ENCODE measurements around the gene ITPKB. TPM values are rescaled to one million over a fixed set of nuclear protein-coding genes. Genes with fewer than 3 reads are reported as not detected.

Gene ITPKB
- total and polyA plus RNA-seq, 9 donors = 11.3 to 43.2 (median 20.1) TPM

DNA sequence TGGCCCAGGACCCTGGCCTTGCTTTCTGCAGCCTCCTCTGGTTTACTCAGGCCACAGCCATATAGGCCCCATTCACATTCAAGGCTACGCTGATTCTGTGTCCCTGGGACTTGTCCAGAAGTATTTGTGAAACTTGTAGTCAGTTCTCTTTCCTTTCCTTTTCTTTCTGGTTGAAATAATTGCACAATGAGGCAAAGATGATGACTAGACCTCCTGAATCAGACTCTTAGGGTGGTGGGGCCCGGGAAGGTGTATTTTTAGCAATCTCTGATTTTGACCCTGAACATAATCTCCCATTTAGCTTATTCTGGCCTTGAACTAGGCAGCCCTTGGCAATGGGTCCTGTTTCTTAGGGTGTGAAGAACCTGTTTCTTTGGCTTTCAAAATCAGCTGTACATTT lies 150.6 kb downstream of the ITPKB start:
- peak in 2 of 5 donors; percentile 60 to 70 for DNase-seq
- TF ChIP-seq POLR2A (IDR thresholded peaks at IDR 0.05) = no peak
- TF ChIP-seq EP300 (IDR thresholded peaks at IDR 0.05) = no peak
- TF ChIP-seq, protein P1, sequence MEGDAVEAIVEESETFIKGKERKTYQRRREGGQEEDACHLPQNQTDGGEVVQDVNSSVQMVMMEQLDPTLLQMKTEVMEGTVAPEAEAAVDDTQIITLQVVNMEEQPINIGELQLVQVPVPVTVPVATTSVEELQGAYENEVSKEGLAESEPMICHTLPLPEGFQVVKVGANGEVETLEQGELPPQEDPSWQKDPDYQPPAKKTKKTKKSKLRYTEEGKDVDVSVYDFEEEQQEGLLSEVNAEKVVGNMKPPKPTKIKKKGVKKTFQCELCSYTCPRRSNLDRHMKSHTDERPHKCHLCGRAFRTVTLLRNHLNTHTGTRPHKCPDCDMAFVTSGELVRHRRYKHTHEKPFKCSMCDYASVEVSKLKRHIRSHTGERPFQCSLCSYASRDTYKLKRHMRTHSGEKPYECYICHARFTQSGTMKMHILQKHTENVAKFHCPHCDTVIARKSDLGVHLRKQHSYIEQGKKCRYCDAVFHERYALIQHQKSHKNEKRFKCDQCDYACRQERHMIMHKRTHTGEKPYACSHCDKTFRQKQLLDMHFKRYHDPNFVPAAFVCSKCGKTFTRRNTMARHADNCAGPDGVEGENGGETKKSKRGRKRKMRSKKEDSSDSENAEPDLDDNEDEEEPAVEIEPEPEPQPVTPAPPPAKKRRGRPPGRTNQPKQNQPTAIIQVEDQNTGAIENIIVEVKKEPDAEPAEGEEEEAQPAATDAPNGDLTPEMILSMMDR (IDR thresholded peaks at IDR 0.05) = no peak
- intact Hi-C loops (cut with DNase I) = no loop called here
- Histone ChIP-seq H3K36me3 (no peaks in the 10 kb centered on the region), H3K9me3 (no peaks in the 10 kb centered on the region), H3K27me3 (no peaks in the 10 kb centered on the region), H3K27ac (peak overlapping the region; percentile 40 to 83), H3K4me3 (no peak overlapping the region), H3K4me1 (ENCODE audit: insufficient read depth) (peaks cover 19% of the 10 kb centered on the region)
- WGBS, 3 donors = 31 to 43% (median 36%) methylated on average over 2 of the region's 2 CpGs

GRCh38 chr1:226586650-226587422 lies 152.2 kb downstream of the ITPKB start:
- no peaks in the 10 kb centered on the region for H3K36me3 ChIP-seq
- H3K27me3 ChIP-seq = no peaks in the 10 kb centered on the region
- no peaks in the 10 kb centered on the region for H3K9me3 ChIP-seq
- peak overlapping the region in 1 of 2 donors; percentile 83 for H3K27ac ChIP-seq
- WGBS, 3 donors = 88 to 90% (median 89%) methylated on average over 16 of the region's 16 CpGs
- H3K4me3 ChIP-seq = no peak overlapping the region
- peaks cover 19% of the 10 kb centered on the region for H3K4me1 ChIP-seq (ENCODE audit: insufficient read depth)
- intact Hi-C loops (cut with DNase I) = no loop called here
- TF ChIP-seq, protein P1 (IDR thresholded peaks at IDR 0.05) = no peak
- TF ChIP-seq EP300 (IDR thresholded peaks at IDR 0.05) (no peak), POLR2A (IDR thresholded peaks at IDR 0.05) (no peak)
- DNase-seq = no peak

GRCh38 chr1:226586116-226586515 lies 153.0 kb downstream of the ITPKB start:
- Histone ChIP-seq H3K4me1 (ENCODE audit: insufficient read depth) (peaks cover 19% of the 10 kb centered on the region), H3K36me3 (no peaks in the 10 kb centered on the region), H3K27ac (no peak overlapping the region), H3K9me3 (no peaks in the 10 kb centered on the region), H3K4me3 (no peak overlapping the region), H3K27me3 (no peaks in the 10 kb centered on the region)
- TF ChIP-seq, protein P1 (IDR thresholded peaks at IDR 0.05) = no peak
- TF ChIP-seq POLR2A (IDR thresholded peaks at IDR 0.05) (no peak), EP300 (IDR thresholded peaks at IDR 0.05) (no peak)
- DNase-seq = no peak
- whole genome bisulfite sequencing, 3 donors = 92 to 95% (median 93%) methylated on average over 7 of the region's 7 CpGs
- intact Hi-C loops (cut with DNase I) = no loop called here

DNA sequence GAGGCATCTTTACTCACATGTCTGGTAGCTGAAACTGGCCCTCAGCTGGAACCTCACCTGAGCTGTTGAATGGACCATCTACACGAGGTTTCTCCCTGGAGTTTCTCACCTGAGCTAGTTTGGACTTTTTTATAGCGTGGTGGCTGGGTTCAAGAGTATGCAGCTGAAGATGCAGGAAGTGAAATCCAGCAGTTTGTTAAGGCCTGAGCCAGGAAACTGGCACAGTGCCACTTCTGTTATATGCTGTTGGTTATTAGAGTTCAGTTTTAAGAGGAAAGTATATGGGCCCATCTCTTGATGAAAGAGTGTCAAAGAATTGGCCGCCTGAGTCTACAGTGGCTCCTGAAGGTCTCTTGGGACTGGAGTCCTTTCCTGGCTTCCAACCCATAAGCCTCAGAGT lies 154.9 kb downstream of the ITPKB start:
- Histone ChIP-seq H3K4me3 (no peak overlapping the region), H3K9me3 (no peaks in the 10 kb centered on the region), H3K27me3 (no peaks in the 10 kb centered on the region), H3K36me3 (no peaks in the 10 kb centered on the region), H3K27ac (no peak overlapping the region), H3K4me1 (ENCODE audit: insufficient read depth) (peaks cover 17% of the 10 kb centered on the region)
- 76 to 84% (median 84%) methylated on average over 3 of the region's 3 CpGs for WGBS, 3 donors
- DNase-seq = no peak
- intact Hi-C loops (cut with DNase I) = no loop called here
- TF ChIP-seq, protein P1 (IDR thresholded peaks at IDR 0.05) = no peak
- no peak for TF ChIP-seq POLR2A (IDR thresholded peaks at IDR 0.05)
- no peak for TF ChIP-seq EP300 (IDR thresholded peaks at IDR 0.05)

Data from ovary (tissue), 9 donors.